HFFc6 (cell line): ENCODE measurements around the gene GPR150. TPM values are rescaled to one million over a fixed set of nuclear protein-coding genes. Genes with fewer than 3 reads are reported as not detected.

Source experiments
- DNase-seq: peaks from one replicate; pipeline ENCODE4 v3.0.0-alpha.2; 2018
- H3K27ac Mint-ChIP-seq: 2 replicates; pipeline ENCODE4 v1.8.0; 2020; ENCODE audit warnings: mild to moderate bottlenecking, mixed read lengths
- H3K27me3 Mint-ChIP-seq: 2 replicates; pipeline ENCODE4 v1.8.0; 2021; ENCODE audit warnings: mild to moderate bottlenecking, moderate library complexity, mixed read lengths; ENCODE audit not compliant: insufficient read depth
- H3K36me3 Mint-ChIP-seq: 2 replicates; pipeline ENCODE4 v1.8.0; 2021; ENCODE audit warnings: low read depth, mixed read lengths
- H3K4me1 Mint-ChIP-seq: 2 replicates; pipeline ENCODE4 v1.8.0; 2020; ENCODE audit warnings: low read depth, mixed read lengths
- H3K4me3 Mint-ChIP-seq: 2 replicates; pipeline ENCODE4 v1.8.0; 2020; ENCODE audit warnings: mild to moderate bottlenecking, moderate library complexity, mixed read lengths
- H3K9me3 Mint-ChIP-seq: 2 replicates; pipeline ENCODE4 v1.8.0; 2020; ENCODE audit warnings: mild to moderate bottlenecking, mixed read lengths
- total RNA-seq, 6 experiments: library from RNA; stranded (reverse); fragmentation: NEBNext Ultra II Directional; extraction: Animal tissue kit (Norgen Biotek cat#: 25700); gene quantifications; 2 replicates in 1 of 6; 3 replicates in 5 of 6; pipeline ENCODE4 v1.2.3, GENCODE V29; 2021
- TF ChIP-seq, protein P1 (sequence below): fragments of 200-600 bp; sonication (generic); IDR thresholded peaks from 2 replicates; pipeline ENCODE4 v1.5.0; 2021; ENCODE audit warnings: antibody characterized with exemption, mild to moderate bottlenecking

The GPR150 gene
- total RNA-seq, 6 experiments from 2014 or later, result 0.14 to 0.35 (median 0.22) TPM

DNA sequence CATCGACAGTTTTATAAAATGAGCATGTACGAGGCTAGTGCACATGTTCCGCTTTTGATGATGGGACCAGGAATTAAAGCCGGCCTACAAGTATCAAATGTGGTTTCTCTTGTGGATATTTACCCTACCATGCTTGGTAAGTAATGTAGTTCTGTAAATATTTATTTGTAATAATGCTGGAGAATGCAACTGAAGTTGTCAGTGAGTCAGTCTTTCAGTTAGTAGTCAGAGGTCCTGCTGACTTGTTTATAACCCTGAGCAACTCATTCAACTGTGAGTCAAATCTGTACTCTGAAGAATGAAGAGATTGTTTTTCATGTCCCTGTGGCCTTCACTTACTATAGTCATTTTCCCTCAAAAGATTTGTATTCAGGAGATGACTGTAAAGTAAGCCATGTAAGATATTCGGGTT is 28.4 kb upstream of the GPR150 start:
- no peaks in the 10 kb centered on the region for H3K9me3 Mint-ChIP-seq
- peak overlapping the region; percentile 11; the same call in 1 of the 2 replicates for H3K4me3 Mint-ChIP-seq
- H3K27ac Mint-ChIP-seq, result peak overlapping the region; percentile 81
- peak; percentile 89 for DNase-seq
- H3K4me1 Mint-ChIP-seq, result peaks cover 42% of the 10 kb centered on the region
- TF ChIP-seq, protein P1, sequence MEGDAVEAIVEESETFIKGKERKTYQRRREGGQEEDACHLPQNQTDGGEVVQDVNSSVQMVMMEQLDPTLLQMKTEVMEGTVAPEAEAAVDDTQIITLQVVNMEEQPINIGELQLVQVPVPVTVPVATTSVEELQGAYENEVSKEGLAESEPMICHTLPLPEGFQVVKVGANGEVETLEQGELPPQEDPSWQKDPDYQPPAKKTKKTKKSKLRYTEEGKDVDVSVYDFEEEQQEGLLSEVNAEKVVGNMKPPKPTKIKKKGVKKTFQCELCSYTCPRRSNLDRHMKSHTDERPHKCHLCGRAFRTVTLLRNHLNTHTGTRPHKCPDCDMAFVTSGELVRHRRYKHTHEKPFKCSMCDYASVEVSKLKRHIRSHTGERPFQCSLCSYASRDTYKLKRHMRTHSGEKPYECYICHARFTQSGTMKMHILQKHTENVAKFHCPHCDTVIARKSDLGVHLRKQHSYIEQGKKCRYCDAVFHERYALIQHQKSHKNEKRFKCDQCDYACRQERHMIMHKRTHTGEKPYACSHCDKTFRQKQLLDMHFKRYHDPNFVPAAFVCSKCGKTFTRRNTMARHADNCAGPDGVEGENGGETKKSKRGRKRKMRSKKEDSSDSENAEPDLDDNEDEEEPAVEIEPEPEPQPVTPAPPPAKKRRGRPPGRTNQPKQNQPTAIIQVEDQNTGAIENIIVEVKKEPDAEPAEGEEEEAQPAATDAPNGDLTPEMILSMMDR, result no peak
- peaks cover 16% of the 10 kb centered on the region for H3K36me3 Mint-ChIP-seq
- H3K27me3 Mint-ChIP-seq, result no peaks in the 10 kb centered on the region

DNA sequence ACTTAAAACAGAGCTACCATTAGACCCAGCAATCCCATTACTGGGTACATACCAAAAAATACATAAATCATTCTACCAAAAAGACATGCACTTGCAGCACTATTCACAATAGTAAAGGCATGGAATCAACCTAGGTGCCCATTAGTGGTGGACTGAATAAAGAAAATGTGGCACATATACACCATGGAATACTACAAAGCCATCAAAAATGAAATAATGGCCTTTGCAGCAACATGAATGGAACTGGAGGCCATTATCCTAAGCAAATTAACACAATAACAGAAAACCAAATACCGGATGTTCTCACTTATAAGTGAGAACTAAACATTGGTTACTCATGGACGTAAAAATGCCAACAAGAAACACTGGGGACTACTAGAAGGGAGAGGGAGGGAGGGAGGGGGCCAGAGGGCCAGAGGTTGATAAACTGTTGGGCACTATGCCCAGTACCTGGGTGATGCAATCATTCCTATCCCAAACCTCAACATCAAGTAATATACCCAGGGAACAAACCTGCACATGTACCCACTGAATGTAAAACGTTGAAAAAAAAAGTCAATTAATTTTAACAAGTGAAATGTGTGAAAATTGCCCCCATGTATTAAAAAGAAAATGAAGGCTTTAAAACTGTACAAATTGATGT is 24.5 kb upstream of the GPR150 start:
- H3K36me3 Mint-ChIP-seq, result peaks cover 14% of the 10 kb centered on the region
- TF ChIP-seq, protein P1, result no peak
- H3K27me3 Mint-ChIP-seq, result peaks cover 1% of the 10 kb centered on the region; the same call in 1 of the 2 replicates
- DNase-seq, result no peak
- no peak overlapping the region for H3K27ac Mint-ChIP-seq
- H3K4me3 Mint-ChIP-seq, result no peak overlapping the region
- peaks cover 48% of the 10 kb centered on the region for H3K4me1 Mint-ChIP-seq
- no peaks in the 10 kb centered on the region for H3K9me3 Mint-ChIP-seq

- TF ChIP-seq, protein P1, result no peak
- DNase-seq, result no peak
- Mint-ChIP-seq H3K36me3 (peaks cover 21% of the 10 kb centered on the region), H3K4me1 (peaks cover 39% of the 10 kb centered on the region), H3K9me3 (no peaks in the 10 kb centered on the region), H3K4me3 (no peak overlapping the region), H3K27me3 (peaks cover 1% of the 10 kb centered on the region; the same call in 1 of the 2 replicates), H3K27ac (peak overlapping the region; percentile 18; the same call in 1 of the 2 replicates)
Measured at GRCh38 chr5:95599252-95599651, 20.6 kb upstream of the GPR150 start.

DNA sequence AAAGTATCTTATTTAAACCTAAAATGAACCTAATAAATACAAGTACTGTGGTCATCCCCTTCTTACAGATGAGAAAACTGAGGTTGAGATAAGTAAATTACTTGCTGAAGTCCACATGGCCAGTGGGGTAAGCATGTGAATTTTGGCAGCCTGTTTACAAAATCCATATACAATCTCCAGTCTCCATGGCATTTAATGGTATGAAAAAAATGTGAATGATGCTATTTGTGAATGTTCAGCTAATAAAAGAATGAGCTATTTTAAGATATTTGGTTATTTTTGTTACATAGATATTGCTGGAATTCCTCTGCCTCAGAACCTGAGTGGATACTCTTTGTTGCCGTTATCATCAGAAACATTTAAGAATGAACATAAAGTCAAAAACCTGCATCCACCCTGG is 19.3 kb upstream of the GPR150 start:
- Mint-ChIP-seq H3K9me3 (no peaks in the 10 kb centered on the region), H3K4me3 (peak overlapping the region; percentile 20; the same call in 1 of the 2 replicates), H3K4me1 (peaks cover 39% of the 10 kb centered on the region), H3K36me3 (peaks cover 13% of the 10 kb centered on the region), H3K27me3 (peaks cover 1% of the 10 kb centered on the region; the same call in 1 of the 2 replicates), H3K27ac (peak overlapping the region; percentile 74)
- TF ChIP-seq, protein P1, result no peak
- DNase-seq, result peak; percentile 63

- TF ChIP-seq, protein P1, result no peak
- Mint-ChIP-seq H3K9me3 (no peaks in the 10 kb centered on the region), H3K27me3 (no peaks in the 10 kb centered on the region), H3K36me3 (peaks cover 4% of the 10 kb centered on the region; the same call in 1 of the 2 replicates), H3K27ac (no peak overlapping the region), H3K4me1 (peaks cover 18% of the 10 kb centered on the region), H3K4me3 (no peak overlapping the region)
- no peak for DNase-seq
Measured at GRCh38 chr5:95605786-95606185, 14.1 kb upstream of the GPR150 start.
